Tibial artery (tissue), 4 donors: ENCODE results near the gene SCIN.

ENCODE experiments used
- DNase-seq, 2 donors: peaks; one replicate each; pipeline ENCODE4 v3.0.0-alpha.2; 2019
- H3K27ac ChIP-seq, 2 donors: fragments of 200-600 bp; sonication (generic) in 1 of 2; 1 replicate in 1 of 2; 2 replicates in 1 of 2; pipeline ENCODE4 v1.5.1; 2018 to 2019; ENCODE audit warnings: mild to moderate bottlenecking in 1 of 2
- H3K27me3 ChIP-seq, 2 donors: fragments of 200-600 bp; sonication (generic) in 1 of 2; one replicate each; pipeline versions ENCODE4 v1.5.1 to v1.6.0; 2016 to 2019
- H3K36me3 ChIP-seq, 3 donors: fragments of 200-600 bp; sonication (generic) in 2 of 3; one replicate each; pipeline ENCODE4 v1.5.1; 2016 to 2019; ENCODE audit warnings: mild to moderate bottlenecking in 2 of 3
- H3K4me1 ChIP-seq, 4 donors: fragments of 200-600 bp; sonication (generic) in 2 of 4; 1 replicate in 3 of 4; 2 replicates in 1 of 4; pipeline ENCODE4 v1.5.1; 2016 to 2019
- H3K4me3 ChIP-seq, 2 donors: fragments of 200-600 bp; sonication (generic) in 1 of 2; 1 replicate in 1 of 2; 2 replicates in 1 of 2; pipeline ENCODE4 v1.5.1; 2018 to 2019; ENCODE audit warnings: mild to moderate bottlenecking in 2 of 2
- H3K9me3 ChIP-seq, 3 donors: fragments of 200-600 bp; sonication (generic) in 1 of 3; one replicate each; pipeline ENCODE4 v1.5.1; 2016 to 2019
- intact Hi-C: fragments of 100-400 bp; cut with DNase I; formaldehyde crosslinking; loops from one replicate; pipeline ENCODE4 v1.15.0; 2023; ENCODE audit warnings: low total_unique reads
- TF ChIP-seq, protein P1 (sequence below), 2 experiments: fragments of 200-600 bp in 1 of 2; fragments of 450-650 bp in 1 of 2; IDR thresholded peaks; one replicate each; pipeline ENCODE4 v1.5.1; 2017 to 2019; ENCODE audit warnings: antibody characterized with exemption in 2 of 2, mild to moderate bottlenecking in 1 of 2, moderate library complexity in 1 of 2

Gene SCIN

DNA sequence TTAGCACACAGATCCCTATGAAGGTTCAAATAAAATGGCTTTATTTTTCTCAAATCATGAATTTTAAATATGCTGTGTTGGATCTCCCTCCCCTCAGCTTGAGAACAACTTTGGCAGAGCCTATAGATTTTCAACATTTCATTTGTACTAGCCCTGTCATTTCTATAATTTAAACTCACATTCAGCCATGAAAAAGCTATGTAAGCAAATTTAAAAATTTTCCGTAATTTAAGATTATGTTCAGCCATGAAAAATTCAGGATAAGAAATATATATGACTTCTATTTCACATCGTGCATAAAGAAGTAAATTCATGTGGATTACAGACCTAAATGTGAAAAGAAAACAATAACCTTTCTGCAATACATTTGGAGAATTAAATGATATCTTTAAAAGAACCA lies 36.5 kb upstream of the SCIN start:
- no peaks in the 10 kb centered on the region for H3K27me3 ChIP-seq
- H3K4me3 ChIP-seq: no peak overlapping the region
- TF ChIP-seq, protein P1, sequence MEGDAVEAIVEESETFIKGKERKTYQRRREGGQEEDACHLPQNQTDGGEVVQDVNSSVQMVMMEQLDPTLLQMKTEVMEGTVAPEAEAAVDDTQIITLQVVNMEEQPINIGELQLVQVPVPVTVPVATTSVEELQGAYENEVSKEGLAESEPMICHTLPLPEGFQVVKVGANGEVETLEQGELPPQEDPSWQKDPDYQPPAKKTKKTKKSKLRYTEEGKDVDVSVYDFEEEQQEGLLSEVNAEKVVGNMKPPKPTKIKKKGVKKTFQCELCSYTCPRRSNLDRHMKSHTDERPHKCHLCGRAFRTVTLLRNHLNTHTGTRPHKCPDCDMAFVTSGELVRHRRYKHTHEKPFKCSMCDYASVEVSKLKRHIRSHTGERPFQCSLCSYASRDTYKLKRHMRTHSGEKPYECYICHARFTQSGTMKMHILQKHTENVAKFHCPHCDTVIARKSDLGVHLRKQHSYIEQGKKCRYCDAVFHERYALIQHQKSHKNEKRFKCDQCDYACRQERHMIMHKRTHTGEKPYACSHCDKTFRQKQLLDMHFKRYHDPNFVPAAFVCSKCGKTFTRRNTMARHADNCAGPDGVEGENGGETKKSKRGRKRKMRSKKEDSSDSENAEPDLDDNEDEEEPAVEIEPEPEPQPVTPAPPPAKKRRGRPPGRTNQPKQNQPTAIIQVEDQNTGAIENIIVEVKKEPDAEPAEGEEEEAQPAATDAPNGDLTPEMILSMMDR (IDR thresholded peaks at IDR 0.05): no peak
- H3K4me1 ChIP-seq: no peaks in the 10 kb centered on the region
- DNase-seq: no peak
- no peaks in the 10 kb centered on the region for H3K9me3 ChIP-seq
- no peak overlapping the region for H3K27ac ChIP-seq
- intact Hi-C loops: no loop called here
- no peaks in the 10 kb centered on the region for H3K36me3 ChIP-seq

DNA sequence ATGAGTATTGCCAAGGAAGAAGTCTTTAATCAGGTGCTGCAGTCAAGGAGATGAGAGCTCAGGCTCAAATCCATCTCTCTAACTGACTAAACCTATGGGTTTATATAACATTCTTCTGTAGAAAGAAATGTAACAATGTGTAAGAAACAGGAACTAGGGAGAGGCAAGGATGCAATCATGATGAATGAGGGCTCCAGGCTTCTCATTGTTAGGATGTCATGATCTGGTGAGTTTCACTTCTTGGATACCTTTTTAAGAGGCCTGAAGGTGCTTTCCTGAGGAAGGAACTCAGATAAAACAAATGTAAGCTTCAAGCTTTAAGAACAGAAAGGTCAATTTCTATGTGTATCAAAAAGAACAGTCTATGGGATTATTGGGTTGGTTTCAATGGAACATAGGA lies 30.8 kb upstream of the SCIN start:
- TF ChIP-seq, protein P1 (IDR thresholded peaks at IDR 0.05): no peak
- Histone ChIP-seq H3K27ac (no peak overlapping the region), H3K4me3 (no peak overlapping the region), H3K9me3 (no peaks in the 10 kb centered on the region), H3K27me3 (no peaks in the 10 kb centered on the region), H3K4me1 (no peaks in the 10 kb centered on the region), H3K36me3 (no peaks in the 10 kb centered on the region)
- intact Hi-C loops: no loop called here
- DNase-seq: no peak

DNA sequence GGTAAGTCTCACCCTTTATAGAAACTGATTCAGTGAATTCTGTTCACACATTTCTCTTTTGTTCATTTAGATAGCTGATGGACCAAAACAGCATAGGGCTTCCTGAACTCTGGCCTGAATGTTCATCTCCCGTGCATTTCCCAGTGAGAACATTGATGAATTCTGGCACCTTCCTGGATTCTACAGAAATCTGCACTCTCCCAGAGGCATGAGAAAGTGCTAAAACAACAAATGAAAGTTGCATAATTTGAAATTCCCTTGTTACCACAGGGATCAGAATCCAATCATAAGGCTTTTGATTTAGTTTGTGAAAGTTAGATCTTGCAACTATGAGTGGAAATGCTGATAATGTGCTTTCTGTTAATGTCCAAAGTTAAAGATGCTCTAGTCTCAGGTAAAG lies 29.7 kb upstream of the SCIN start:
- H3K27me3 ChIP-seq: no peaks in the 10 kb centered on the region
- H3K36me3 ChIP-seq: no peaks in the 10 kb centered on the region
- no peaks in the 10 kb centered on the region for H3K4me1 ChIP-seq
- TF ChIP-seq, protein P1 (IDR thresholded peaks at IDR 0.05): no peak
- DNase-seq: no peak
- intact Hi-C loops: no loop called here
- H3K4me3 ChIP-seq: no peak overlapping the region
- H3K9me3 ChIP-seq: no peaks in the 10 kb centered on the region
- no peak overlapping the region for H3K27ac ChIP-seq

DNA sequence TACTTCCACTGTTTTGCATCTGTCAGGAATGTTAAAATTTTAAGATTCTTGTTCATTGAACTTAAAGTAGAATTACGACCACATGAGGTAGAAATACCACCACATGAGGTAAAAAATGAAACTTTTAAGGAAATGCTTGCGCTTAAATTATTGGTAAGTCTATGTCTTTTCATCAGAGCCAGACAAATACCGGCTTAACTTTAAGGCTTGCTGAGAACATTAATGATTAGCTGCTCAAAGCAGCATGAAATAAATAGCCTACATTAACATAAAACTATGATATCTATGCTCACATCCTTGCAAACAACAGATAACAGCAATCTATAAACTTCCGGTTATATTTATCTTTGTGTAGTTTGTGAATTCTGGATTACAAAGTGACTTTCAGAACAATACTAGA lies 26.9 kb upstream of the SCIN start:
- no peak overlapping the region for H3K4me3 ChIP-seq
- no peaks in the 10 kb centered on the region for H3K27me3 ChIP-seq
- intact Hi-C loops: no loop called here
- no peaks in the 10 kb centered on the region for H3K9me3 ChIP-seq
- TF ChIP-seq, protein P1 (IDR thresholded peaks at IDR 0.05): no peak
- DNase-seq: no peak
- H3K36me3 ChIP-seq: no peaks in the 10 kb centered on the region
- no peaks in the 10 kb centered on the region for H3K4me1 ChIP-seq
- no peak overlapping the region for H3K27ac ChIP-seq

DNA sequence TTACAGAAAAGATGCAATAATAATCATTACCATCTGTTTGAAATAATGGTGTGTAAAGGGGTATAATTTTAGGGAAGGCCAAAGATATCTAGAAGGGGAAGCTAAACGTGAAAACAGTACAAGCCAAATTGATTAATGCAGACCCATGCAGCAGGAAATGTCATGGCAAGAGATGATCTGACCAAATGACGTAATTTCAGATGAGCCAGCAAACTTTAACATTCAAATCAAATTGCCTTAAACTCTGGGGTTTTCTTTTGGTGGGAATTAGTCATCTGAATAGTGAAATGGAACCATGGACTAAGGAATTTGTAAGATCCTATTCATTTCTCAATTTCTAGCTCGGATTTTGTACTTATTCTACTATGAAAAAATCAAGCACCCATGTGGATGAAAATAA lies 21.4 kb upstream of the SCIN start:
- no peak for DNase-seq
- Histone ChIP-seq H3K36me3 (no peaks in the 10 kb centered on the region), H3K27ac (no peak overlapping the region), H3K4me1 (no peaks in the 10 kb centered on the region), H3K4me3 (no peak overlapping the region), H3K27me3 (no peaks in the 10 kb centered on the region), H3K9me3 (no peaks in the 10 kb centered on the region)
- TF ChIP-seq, protein P1 (IDR thresholded peaks at IDR 0.05): no peak
- intact Hi-C loops: no loop called here

DNA sequence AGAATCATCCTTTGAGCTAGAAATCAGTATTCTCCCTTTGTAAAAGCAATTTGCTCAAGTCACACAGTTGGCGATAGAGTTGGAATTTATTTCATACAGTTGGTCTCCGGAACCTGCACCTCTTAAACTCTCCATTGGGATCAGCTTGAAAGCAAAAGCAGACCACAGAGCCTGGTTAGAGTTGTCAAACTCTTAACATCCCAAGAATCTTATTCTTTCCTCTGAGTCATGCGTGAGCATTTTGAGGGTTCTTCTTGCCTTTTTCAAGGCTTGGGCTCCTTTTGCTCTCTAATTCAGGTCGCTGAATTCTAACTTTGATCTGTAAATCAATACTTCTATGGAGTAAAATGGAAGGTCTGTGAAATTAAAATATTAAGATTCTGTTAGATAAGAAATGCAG lies 19.6 kb upstream of the SCIN start:
- Histone ChIP-seq H3K4me3 (no peak overlapping the region), H3K27ac (no peak overlapping the region), H3K27me3 (no peaks in the 10 kb centered on the region), H3K4me1 (no peaks in the 10 kb centered on the region), H3K9me3 (no peaks in the 10 kb centered on the region), H3K36me3 (no peaks in the 10 kb centered on the region)
- TF ChIP-seq, protein P1 (IDR thresholded peaks at IDR 0.05): no peak
- no peak for DNase-seq
- intact Hi-C loops: no loop called here
